Osteoblast (primary cell): ENCODE data around the gene SMCHD1. TPM values are rescaled to one million over a fixed set of nuclear protein-coding genes. Genes with fewer than 3 reads are reported as not detected.
"Not testable (repeated sequence)": the region's sequence is repeated elsewhere in the genome, so short reads cannot be mapped to it uniquely, and the experiment has no call there.

Experiments used
- DNase-seq: peaks from one replicate; pipeline ENCODE4 v3.0.0; 2011; ENCODE audit warnings: low spot score, mixed read lengths; ENCODE audit not compliant: insufficient read length; ENCODE audit errors: missing footprints
- H2AFZ ChIP-seq: 2 replicates; pipeline ENCODE4 v1.6.0; 2011; ENCODE audit warnings: mild to moderate bottlenecking, low read length
- H3K27ac ChIP-seq: 2 replicates; pipeline ENCODE4 v1.5.1; 2011; ENCODE audit warnings: mild to moderate bottlenecking, low read depth, low read length, moderate library complexity
- H3K27me3 ChIP-seq: 2 replicates; pipeline ENCODE4 v1.6.0; 2012; ENCODE audit warnings: mild to moderate bottlenecking, control low read depth, inconsistent platforms, low read length, moderate library complexity; ENCODE audit not compliant: insufficient read depth
- H3K36me3 ChIP-seq: 2 replicates; pipeline ENCODE4 v1.5.1; 2011; ENCODE audit warnings: mild to moderate bottlenecking, low read length, control low read depth, moderate library complexity; ENCODE audit not compliant: insufficient read depth
- H3K4me1 ChIP-seq: 2 replicates; pipeline ENCODE4 v1.5.1; 2011; ENCODE audit warnings: mild to moderate bottlenecking, low read length, control low read depth, moderate library complexity; ENCODE audit not compliant: insufficient read depth
- H3K4me2 ChIP-seq: 2 replicates; pipeline ENCODE4 v1.6.0; 2011; ENCODE audit warnings: mild to moderate bottlenecking, low read length; ENCODE audit not compliant: insufficient read depth
- H3K4me3 ChIP-seq: fragments of 200-600 bp; sonication (generic); 3 replicates; pipeline ENCODE4 v1.5.1; 2012; ENCODE audit warnings: mild to moderate bottlenecking, low read length, inconsistent platforms; ENCODE audit not compliant: insufficient read depth
- H3K79me2 ChIP-seq: 2 replicates; pipeline ENCODE4 v1.6.0; 2012; ENCODE audit warnings: mild to moderate bottlenecking, low read length, control low read depth, inconsistent platforms; ENCODE audit not compliant: insufficient read depth
- H3K9me3 ChIP-seq: 2 replicates; pipeline ENCODE4 v1.5.1; 2011; ENCODE audit warnings: low read depth, low read length, control low read depth
- H4K20me1 ChIP-seq: 2 replicates; pipeline ENCODE4 v1.6.0; 2012; ENCODE audit warnings: mild to moderate bottlenecking, low read length, control low read depth; ENCODE audit not compliant: insufficient read depth
- total RNA-seq: library from RNA; depleted of rRNA; stranded (reverse); fragments of >200 nt; gene quantifications from 2 replicates; pipeline ENCODE4 v1.2.3, GENCODE V29; 2012
- TF ChIP-seq, protein P1 (sequence below): IDR thresholded peaks from 2 replicates; pipeline ENCODE4 v1.5.1; 2011; ENCODE audit warnings: mild to moderate bottlenecking, low read depth, low read length, moderate library complexity; ENCODE audit errors: extremely low read depth

SMCHD1 gene
- total RNA-seq, 1 donor, result 53.6 TPM

GRCh38 chr18:2662288-2662687 lies 6.8 kb downstream of the SMCHD1 start:
- not testable (repeated sequence) for H3K27ac ChIP-seq, H3K27me3 ChIP-seq, H3K4me3 ChIP-seq, H2AFZ ChIP-seq, DNase-seq, H3K4me2 ChIP-seq, H3K9me3 ChIP-seq
- peaks cover 94% of the 10 kb centered on the region for H3K79me2 ChIP-seq
- H3K4me1 ChIP-seq, result peaks cover 22% of the 10 kb centered on the region
- H3K36me3 ChIP-seq, result peaks cover 10% of the 10 kb centered on the region
- peaks cover 19% of the 10 kb centered on the region for H4K20me1 ChIP-seq

DNA sequence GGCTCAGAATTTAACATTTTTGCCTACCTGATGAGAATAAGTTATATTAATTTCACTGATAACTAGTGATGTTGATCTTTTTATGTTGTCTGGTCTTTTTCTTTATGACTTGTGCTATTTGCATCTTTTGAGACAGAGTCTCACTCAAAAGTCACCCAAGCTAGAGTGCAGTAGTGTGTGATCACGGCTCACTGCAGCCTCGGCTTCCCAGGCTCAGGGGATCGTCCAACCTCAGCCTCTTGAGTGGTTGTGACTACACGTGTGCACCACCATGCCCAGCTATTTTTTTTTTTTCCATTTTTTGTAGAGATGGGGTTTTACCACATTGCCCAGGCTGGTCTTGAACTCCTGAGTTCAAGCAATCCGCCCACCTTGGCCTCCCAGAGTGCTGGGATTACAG lies 7.5 kb downstream of the SMCHD1 start:
- peaks cover 88% of the 10 kb centered on the region for H3K79me2 ChIP-seq
- H3K9me3 ChIP-seq, result no peaks in the 10 kb centered on the region
- H3K36me3 ChIP-seq, result peaks cover 17% of the 10 kb centered on the region
- no peak overlapping the region for H3K27ac ChIP-seq
- no peak overlapping the region for H2AFZ ChIP-seq
- H3K27me3 ChIP-seq, result no peaks in the 10 kb centered on the region
- peaks cover 15% of the 10 kb centered on the region for H3K4me1 ChIP-seq
- TF ChIP-seq, protein P1, sequence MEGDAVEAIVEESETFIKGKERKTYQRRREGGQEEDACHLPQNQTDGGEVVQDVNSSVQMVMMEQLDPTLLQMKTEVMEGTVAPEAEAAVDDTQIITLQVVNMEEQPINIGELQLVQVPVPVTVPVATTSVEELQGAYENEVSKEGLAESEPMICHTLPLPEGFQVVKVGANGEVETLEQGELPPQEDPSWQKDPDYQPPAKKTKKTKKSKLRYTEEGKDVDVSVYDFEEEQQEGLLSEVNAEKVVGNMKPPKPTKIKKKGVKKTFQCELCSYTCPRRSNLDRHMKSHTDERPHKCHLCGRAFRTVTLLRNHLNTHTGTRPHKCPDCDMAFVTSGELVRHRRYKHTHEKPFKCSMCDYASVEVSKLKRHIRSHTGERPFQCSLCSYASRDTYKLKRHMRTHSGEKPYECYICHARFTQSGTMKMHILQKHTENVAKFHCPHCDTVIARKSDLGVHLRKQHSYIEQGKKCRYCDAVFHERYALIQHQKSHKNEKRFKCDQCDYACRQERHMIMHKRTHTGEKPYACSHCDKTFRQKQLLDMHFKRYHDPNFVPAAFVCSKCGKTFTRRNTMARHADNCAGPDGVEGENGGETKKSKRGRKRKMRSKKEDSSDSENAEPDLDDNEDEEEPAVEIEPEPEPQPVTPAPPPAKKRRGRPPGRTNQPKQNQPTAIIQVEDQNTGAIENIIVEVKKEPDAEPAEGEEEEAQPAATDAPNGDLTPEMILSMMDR, result no peak
- DNase-seq, result no peak
- no peak overlapping the region for H3K4me3 ChIP-seq
- H3K4me2 ChIP-seq, result no peak overlapping the region
- peaks cover 19% of the 10 kb centered on the region for H4K20me1 ChIP-seq

- Histone ChIP-seq H3K9me3 (no peaks in the 10 kb centered on the region), H2AFZ (no peak overlapping the region), H3K4me1 (no peaks in the 10 kb centered on the region), H4K20me1 (no peaks in the 10 kb centered on the region), H3K4me2 (no peak overlapping the region), H3K27ac (no peak overlapping the region), H3K4me3 (no peak overlapping the region), H3K79me2 (peaks cover 45% of the 10 kb centered on the region), H3K36me3 (peaks cover 44% of the 10 kb centered on the region), H3K27me3 (no peaks in the 10 kb centered on the region)
- no peak for DNase-seq
- TF ChIP-seq, protein P1, result no peak
Observed at GRCh38 chr18:2672410-2672809, 16.9 kb downstream of the SMCHD1 start.

GRCh38 chr18:2672872-2673271 lies 17.3 kb downstream of the SMCHD1 start:
- no peak for DNase-seq
- TF ChIP-seq, protein P1, result no peak
- no peak overlapping the region for H2AFZ ChIP-seq
- no peaks in the 10 kb centered on the region for H3K27me3 ChIP-seq
- no peak overlapping the region for H3K4me3 ChIP-seq
- no peak overlapping the region for H3K27ac ChIP-seq
- H3K79me2 ChIP-seq, result peaks cover 49% of the 10 kb centered on the region
- no peaks in the 10 kb centered on the region for H3K9me3 ChIP-seq
- H3K36me3 ChIP-seq, result peaks cover 39% of the 10 kb centered on the region
- no peaks in the 10 kb centered on the region for H4K20me1 ChIP-seq
- H3K4me1 ChIP-seq, result no peaks in the 10 kb centered on the region
- H3K4me2 ChIP-seq, result no peak overlapping the region

- not testable (repeated sequence) for H3K4me1 ChIP-seq, H3K4me2 ChIP-seq, DNase-seq, H3K27me3 ChIP-seq, H3K9me3 ChIP-seq, H3K27ac ChIP-seq, H2AFZ ChIP-seq, H4K20me1 ChIP-seq, H3K4me3 ChIP-seq
- H3K79me2 ChIP-seq, result peaks cover 45% of the 10 kb centered on the region
- H3K36me3 ChIP-seq, result peaks cover 17% of the 10 kb centered on the region
Observed at GRCh38 chr18:2678933-2679332, 23.4 kb downstream of the SMCHD1 start.
